GM12875 (cell line): ENCODE data around the gene HEPACAM.

Experiments used
- H3K4me3 ChIP-seq: one replicate; pipeline ENCODE4 v1.5.1; 2011; ENCODE audit warnings: low read depth, low read length, control low read depth
- TF ChIP-seq, protein P1 (sequence below): IDR thresholded peaks from 2 replicates; pipeline ENCODE4 v1.5.1; 2011; ENCODE audit warnings: low read depth, mild to moderate bottlenecking, control low read depth, inconsistent platforms, low read length, moderate library complexity, borderline replicate concordance; ENCODE audit not compliant: insufficient read depth

The HEPACAM gene

DNA sequence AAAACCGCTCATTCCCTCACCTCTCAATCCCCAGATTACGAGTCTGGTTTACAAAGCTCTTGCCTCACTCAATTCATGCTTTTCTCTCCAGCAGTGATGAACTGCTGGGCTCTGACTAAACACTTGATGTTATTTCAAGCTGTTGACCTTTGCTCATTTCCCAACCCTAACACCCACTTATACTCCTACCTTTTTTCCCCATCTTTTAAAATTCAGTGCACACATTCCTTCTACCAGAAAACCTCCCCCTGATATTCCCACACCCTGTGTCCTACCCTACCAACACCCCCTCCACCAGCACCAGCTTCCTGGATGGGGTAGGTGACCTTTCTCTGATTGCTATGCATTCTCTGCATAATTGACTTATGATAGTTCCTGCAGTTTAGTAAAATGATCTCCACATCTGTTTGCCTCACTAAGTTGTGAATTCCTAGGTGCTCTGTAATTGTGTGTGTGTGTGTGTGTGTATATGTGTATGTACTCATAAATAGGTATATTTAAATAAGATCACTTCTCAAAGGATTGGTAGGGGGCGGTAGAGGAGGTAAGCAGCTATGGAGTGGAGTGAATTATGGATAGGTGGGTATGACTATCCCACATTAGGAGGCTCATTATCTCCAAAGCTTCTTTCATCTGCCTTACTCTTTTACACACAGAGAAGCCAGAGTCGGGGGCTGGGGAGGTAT lies 842 bp downstream of the HEPACAM start:
- H3K4me3 ChIP-seq, result no peak overlapping the region
- TF ChIP-seq, protein P1, sequence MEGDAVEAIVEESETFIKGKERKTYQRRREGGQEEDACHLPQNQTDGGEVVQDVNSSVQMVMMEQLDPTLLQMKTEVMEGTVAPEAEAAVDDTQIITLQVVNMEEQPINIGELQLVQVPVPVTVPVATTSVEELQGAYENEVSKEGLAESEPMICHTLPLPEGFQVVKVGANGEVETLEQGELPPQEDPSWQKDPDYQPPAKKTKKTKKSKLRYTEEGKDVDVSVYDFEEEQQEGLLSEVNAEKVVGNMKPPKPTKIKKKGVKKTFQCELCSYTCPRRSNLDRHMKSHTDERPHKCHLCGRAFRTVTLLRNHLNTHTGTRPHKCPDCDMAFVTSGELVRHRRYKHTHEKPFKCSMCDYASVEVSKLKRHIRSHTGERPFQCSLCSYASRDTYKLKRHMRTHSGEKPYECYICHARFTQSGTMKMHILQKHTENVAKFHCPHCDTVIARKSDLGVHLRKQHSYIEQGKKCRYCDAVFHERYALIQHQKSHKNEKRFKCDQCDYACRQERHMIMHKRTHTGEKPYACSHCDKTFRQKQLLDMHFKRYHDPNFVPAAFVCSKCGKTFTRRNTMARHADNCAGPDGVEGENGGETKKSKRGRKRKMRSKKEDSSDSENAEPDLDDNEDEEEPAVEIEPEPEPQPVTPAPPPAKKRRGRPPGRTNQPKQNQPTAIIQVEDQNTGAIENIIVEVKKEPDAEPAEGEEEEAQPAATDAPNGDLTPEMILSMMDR, result no peak

DNA sequence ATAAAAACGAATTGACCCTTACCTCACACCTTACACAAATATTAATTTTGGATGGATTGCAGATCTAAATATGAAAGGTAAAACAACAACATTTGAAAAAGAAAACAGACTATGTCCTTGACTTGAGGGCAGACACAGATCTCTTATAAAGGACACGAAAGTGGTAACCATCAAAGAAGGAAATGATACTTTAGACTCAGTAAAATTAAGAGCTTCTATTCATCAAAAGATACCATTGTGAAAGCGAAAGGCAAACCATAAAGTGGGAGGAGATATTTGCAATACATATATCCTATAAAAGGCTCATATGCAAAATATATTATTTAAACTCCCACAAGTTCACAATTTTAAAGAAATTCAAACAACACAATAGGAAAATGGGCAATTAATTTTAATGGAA lies 5.0 kb downstream of the HEPACAM start:
- no peak overlapping the region for H3K4me3 ChIP-seq
- TF ChIP-seq, protein P1, result no peak

DNA sequence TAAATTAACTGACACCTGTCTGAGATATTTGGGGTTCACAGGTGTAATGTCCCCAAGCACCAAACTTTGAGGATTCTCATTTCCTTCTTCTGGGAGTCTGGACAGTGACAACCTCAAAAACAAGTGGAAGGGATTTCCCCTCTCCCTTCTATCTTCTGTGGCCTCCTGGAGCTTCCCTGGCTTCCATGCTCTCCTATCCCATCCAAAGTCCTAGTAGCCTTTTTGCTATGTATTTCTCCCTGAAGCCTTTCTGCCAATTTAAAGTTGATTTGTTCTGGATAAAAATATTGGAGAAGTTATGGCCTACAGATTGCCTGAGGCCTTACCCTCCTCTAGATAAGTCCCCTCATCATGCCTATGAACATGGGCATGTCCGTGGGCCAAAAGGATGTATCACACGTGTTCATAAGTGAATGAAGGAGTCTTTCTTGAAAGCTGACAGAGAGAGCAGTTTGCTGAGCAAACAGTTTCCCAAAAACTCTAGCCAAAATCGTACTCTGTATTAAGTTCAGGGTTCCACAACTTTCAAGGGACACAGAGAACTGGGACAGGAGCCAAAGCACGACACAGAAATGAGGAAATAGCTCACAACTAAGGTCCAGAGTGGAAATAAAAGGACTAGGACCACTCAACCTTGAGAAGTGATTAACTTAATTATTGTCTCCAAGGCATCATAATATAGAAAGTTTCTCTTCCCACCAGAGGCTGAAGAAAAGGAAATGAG lies 6.7 kb downstream of the HEPACAM start:
- TF ChIP-seq, protein P1, result no peak
- no peak overlapping the region for H3K4me3 ChIP-seq

DNA sequence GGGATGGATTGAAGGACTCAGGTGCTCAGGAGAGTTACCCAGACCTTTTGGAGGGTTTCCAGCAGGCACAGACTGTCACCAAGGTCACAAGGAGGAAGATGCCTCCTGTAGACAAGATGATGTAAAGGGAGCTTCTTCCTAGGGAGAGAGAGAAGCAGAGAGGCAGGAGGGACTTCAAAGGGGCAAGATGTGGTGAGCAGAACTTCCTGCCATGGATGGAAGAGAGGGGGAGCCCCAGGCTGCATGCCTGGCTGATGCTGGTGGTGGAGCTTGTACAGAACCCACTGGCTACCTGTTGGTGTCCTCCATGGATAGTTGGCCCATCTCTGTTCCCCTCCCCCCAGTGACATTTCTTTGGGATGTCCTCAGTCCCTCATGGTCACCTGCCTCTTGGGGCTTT lies 12.6 kb downstream of the HEPACAM start:
- TF ChIP-seq, protein P1, result no peak
- no peak overlapping the region for H3K4me3 ChIP-seq

DNA sequence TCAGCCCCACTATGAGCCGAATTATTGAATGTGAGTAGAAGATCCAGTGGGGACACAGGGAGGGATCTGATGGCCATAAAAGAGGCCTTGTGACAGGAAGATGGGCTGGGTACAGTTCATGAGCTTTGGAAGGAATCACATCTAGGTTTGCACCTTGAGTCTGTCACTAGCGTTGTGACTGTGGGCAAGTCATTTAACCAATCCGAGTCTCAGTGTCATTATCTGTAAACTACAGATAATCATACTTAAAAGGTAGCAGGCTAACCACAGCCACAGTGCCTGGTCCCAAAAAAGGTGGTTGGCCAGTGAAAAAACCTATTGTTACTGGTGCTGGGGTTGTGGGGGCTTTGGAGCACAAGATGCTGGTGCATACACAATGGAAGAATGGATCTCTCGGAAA lies 13.0 kb downstream of the HEPACAM start:
- TF ChIP-seq, protein P1, result no peak
- no peak overlapping the region for H3K4me3 ChIP-seq

DNA sequence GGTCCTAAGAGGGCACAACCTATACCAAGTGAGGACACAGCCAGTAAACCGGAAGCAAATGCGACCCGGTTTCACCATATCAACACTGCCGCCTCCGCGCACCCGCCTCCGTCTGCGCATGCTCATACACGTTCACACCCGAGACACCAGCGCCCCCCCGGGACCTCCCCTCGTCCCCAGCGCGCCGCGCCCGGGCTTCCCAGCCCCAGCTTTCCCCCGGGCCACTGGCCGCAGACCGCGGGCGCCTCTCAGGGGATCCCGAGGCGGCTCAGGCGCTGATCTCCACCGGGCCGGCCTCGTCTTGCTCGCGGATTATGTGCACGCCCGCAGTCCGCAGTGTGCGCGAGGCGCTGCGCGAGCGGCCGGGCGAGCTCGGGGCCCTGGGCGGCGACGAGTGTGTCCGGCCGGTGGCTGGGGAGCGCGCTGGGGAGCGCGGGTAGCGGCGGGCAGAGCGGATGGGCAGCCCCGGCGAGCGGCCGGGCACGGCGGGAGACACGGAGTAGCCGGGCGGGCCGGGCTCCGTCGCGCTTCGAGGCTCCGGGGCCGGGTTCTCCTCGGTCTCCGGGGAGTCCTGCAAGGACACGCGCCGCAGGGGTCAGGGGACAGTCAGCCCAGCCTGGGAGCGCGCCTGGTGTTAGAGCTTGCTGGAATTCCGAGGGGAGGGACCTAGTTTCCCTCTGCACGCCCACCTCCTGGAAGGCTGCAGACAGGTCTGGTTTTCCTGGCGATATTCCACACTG lies 14.8 kb downstream of the HEPACAM start:
- no peak overlapping the region for H3K4me3 ChIP-seq
- TF ChIP-seq, protein P1, result no peak

DNA sequence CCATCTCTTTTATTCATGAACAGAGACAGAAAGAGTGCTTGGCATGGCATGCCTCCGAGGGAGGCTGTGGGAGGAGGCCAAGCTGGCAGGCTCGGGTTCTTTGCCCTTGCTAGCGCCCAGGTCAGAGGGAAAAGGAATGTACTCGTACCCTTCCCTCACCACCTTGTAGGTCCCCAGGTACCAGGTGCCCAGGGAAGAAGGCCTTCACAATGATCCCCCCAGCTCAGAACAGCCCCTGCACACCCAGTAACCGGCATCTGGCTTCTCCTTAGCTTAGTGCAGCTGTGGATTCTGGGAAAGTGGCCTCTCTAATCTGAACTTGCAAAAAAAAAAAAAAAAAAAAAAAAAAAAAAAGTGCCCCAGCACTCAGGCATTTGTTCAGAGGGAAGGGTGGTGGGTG lies 15.5 kb downstream of the HEPACAM start:
- no peak overlapping the region for H3K4me3 ChIP-seq
- TF ChIP-seq, protein P1, result no peak
